ENCODE data around the gene PDGFRB. TPM values are rescaled to one million over a fixed set of nuclear protein-coding genes. Genes with fewer than 3 reads are reported as not detected.
A peak's percentile ranks its signal among the peaks of the same experiment; 100 is the strongest.

PDGFRB gene
- total RNA-seq, 3 donors from 2014 or later: 53.7 to 243 (median 146) TPM

DNA sequence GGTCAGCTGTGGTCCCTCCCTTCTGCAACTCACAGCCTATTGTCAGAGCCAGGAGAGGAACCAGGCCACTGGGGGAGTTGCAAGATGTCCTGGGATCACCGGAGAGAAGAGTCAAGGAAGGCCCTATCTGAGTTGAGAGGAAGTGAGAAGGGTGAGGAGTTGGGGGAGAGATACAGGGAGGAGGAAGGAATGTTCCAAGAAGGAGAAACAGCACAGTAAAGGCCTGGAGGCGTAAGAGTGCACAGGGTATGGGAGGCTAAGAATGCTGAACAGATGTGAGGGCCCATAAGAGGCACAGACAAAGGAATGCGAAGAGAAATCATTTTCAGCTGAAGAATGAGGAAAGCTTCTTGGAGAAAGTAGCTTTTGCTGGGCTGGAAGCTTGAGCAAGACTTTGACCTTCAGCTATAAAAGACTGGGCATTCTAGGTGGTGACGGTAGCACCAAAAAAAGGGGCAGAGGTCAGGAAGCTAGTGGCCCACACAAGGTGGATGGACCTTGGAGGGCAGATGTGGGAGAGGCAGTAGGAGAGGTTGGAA lies 47.7 kb downstream of the PDGFRB start:
- Histone ChIP-seq H3K27me3 (no peaks in the 10 kb centered on the region), H3K9me3 (no peaks in the 10 kb centered on the region), H3K27ac (peak overlapping the region; percentile 16 to 41), H3K4me3 (no peak overlapping the region), H3K4me1 (peaks cover 0 to 3% of the 10 kb centered on the region in 2 donors), H3K36me3 (no peaks in the 10 kb centered on the region)
- TF ChIP-seq, protein P1, sequence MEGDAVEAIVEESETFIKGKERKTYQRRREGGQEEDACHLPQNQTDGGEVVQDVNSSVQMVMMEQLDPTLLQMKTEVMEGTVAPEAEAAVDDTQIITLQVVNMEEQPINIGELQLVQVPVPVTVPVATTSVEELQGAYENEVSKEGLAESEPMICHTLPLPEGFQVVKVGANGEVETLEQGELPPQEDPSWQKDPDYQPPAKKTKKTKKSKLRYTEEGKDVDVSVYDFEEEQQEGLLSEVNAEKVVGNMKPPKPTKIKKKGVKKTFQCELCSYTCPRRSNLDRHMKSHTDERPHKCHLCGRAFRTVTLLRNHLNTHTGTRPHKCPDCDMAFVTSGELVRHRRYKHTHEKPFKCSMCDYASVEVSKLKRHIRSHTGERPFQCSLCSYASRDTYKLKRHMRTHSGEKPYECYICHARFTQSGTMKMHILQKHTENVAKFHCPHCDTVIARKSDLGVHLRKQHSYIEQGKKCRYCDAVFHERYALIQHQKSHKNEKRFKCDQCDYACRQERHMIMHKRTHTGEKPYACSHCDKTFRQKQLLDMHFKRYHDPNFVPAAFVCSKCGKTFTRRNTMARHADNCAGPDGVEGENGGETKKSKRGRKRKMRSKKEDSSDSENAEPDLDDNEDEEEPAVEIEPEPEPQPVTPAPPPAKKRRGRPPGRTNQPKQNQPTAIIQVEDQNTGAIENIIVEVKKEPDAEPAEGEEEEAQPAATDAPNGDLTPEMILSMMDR (IDR thresholded peaks at IDR 0.05): no peak
- TF ChIP-seq POLR2A (IDR thresholded peaks at IDR 0.05) (no peak), POLR2AphosphoS5 (IDR thresholded peaks at IDR 0.05) (no peak)
- DNase-seq (ENCODE audit: low spot score in 2 of 2): peak in 1 of 2 donors; percentile 16
- intact Hi-C loops (cut with DNase I; ENCODE audit: low total_unique reads): no loop called here

DNA sequence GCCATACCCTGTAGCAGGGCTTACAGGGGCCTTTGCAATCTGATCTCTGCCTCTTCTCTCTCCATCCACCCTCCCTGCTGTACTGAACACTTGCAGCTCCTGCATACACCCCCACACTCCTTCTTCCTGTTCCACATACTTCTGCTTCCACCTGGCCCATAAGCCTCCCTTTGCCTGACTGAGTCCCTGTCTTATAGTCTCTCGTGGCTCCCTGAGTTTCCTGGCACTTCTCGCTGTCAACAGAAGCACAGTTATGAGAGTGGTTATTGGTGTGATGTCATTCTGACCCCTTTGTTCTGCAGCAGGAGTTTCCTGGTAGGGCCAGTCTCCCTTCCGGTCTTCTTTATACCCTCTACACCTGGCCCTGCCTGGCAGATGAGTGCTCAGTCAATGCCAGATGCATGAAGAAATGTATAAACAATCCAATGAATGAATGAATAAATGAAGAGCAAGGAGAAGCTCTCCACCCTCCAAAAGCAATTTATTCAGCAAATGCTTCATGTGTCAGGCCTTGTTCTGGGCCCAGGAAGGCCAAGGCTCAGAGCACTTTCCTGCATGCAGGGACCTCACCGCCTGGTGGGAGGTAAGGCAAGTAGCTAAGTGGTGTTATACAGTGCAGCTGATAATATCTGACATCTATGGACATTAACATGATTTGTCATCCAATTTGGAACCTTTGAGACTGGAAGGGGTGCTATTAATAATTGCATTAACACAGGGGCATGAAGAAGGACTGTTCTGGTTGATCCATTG lies 48.8 kb downstream of the PDGFRB start:
- no peak for DNase-seq (ENCODE audit: low spot score in 2 of 2)
- intact Hi-C loops (cut with DNase I; ENCODE audit: low total_unique reads): no loop called here
- TF ChIP-seq POLR2AphosphoS5 (IDR thresholded peaks at IDR 0.05) (no peak), POLR2A (IDR thresholded peaks at IDR 0.05) (no peak)
- TF ChIP-seq, protein P1 (IDR thresholded peaks at IDR 0.05): no peak

DNA sequence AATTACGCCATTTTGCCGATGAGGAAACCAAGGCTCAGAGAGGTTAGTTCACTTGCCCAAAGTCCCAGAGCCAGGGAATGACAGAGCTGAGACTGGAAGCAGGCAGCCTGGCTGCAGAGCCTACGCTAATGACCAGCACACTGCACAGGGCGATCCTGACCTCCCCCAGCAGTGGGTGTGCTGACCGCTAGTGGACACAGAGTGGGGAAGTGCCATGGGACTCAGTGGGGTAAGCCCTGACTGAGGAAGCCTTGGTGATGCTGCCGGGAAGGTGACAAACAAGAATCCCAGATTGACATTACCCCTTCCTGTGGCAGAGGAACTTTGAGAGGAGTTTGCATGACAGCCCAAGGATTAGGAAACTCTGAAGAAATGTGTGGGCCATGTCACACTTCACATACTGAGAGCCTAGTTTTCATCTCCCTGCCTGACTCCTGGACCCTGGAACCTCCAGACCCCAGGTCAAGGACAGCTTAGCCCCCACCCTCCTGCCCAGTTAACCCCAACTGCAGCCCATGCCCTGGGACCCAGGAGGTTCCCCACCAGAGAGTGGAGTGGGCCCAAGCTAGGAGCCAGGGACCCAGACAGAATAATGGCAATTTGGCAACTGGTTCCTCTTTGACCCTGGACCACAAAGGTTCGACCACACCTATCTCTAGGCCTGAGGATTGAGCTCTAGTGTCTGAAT lies 49.6 kb downstream of the PDGFRB start:
- DNase-seq (ENCODE audit: low spot score in 2 of 2): no peak
- peak overlapping the region in 1 of 2 donors; percentile 52 for H3K27ac ChIP-seq
- no peaks in the 10 kb centered on the region for H3K27me3 ChIP-seq
- H3K4me1 ChIP-seq: no peaks in the 10 kb centered on the region
- H3K9me3 ChIP-seq: no peaks in the 10 kb centered on the region
- H3K36me3 ChIP-seq: no peaks in the 10 kb centered on the region
- TF ChIP-seq POLR2A (IDR thresholded peaks at IDR 0.05) (no peak), POLR2AphosphoS5 (IDR thresholded peaks at IDR 0.05) (no peak)
- TF ChIP-seq, protein P1 (IDR thresholded peaks at IDR 0.05): no peak
- H3K4me3 ChIP-seq: no peak overlapping the region
- intact Hi-C loops (cut with DNase I; ENCODE audit: low total_unique reads): no loop called here

More for the DNA sequence above, 48.8 kb downstream of the PDGFRB start:
- no peaks in the 10 kb centered on the region for H3K9me3 ChIP-seq
- H3K27me3 ChIP-seq: no peaks in the 10 kb centered on the region
- no peaks in the 10 kb centered on the region for H3K36me3 ChIP-seq
- H3K4me3 ChIP-seq: no peak overlapping the region
- H3K4me1 ChIP-seq: no peaks in the 10 kb centered on the region
- H3K27ac ChIP-seq: peak overlapping the region; percentile 41 to 52

DNA sequence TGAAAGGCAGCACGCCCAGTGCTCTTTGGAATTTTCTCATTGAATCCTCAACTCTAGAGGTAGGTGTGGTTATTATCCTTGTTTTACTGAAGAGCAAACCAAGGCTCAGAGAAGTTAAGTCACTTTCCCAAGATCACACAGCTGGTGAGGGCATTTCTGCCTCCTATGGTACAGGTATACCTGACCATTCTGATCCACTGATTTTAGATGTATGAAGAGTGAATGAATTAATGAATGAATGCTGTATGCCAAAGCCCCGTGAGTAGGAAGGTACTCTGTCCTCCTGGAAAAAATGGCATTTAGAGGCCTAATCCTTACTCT lies 51.1 kb downstream of the PDGFRB start:
- no peaks in the 10 kb centered on the region for H3K36me3 ChIP-seq
- no peak overlapping the region for H3K27ac ChIP-seq
- intact Hi-C loops (cut with DNase I; ENCODE audit: low total_unique reads): loop anchor here (5.0 kb wide), 1 partner anchor 937 kb away; no protein-coding TSS in a partner anchor
- no peak for DNase-seq (ENCODE audit: low spot score in 2 of 2)
- no peaks in the 10 kb centered on the region for H3K27me3 ChIP-seq
- no peak overlapping the region for H3K4me3 ChIP-seq
- no peaks in the 10 kb centered on the region for H3K4me1 ChIP-seq
- H3K9me3 ChIP-seq: no peaks in the 10 kb centered on the region
- no peak for TF ChIP-seq POLR2A (IDR thresholded peaks at IDR 0.05)

DNA sequence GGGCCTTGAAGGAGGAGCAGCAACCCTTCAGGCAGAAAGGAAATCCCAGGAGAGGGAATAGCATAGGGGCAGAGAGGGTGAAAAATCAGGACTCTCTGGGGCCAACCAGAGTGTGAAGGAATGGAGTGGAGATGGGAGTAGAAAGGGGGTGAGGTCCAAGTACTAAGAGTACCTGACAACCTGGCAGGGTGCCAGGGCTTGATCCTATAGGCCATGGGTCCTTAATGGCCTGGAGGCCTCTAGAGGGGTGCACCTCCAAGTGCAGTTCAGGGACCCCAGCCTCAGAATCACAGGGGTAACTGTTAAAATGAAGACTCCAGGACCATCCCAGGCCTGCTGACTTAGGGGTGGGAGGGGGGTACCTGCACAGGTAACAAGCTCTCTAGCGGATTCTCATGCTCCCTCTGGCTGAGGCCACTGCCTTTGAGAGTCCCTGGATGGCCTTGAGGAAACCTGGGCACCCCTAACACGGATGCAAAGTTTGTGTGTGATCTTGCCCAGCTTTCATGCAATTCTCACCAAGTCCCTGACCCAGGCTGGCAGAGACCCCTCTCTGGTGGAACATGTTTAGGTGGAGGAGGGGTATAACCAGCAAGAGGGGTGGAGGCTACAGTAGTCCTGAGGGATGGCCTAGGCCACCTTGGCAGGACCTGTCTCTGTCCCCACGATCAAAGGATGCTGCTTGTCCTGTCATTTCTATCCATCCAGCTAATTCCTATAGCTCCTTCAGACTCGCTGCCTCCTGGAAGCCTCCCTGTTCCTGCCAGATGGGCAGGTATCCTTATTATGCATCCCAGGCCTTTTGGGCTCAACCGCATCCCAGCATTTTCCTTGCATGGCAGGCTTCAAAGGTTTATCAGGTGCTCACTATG lies 51.7 kb downstream of the PDGFRB start:
- TF ChIP-seq, protein P1 (IDR thresholded peaks at IDR 0.05): no peak
- TF ChIP-seq POLR2AphosphoS5 (IDR thresholded peaks at IDR 0.05) (no peak), POLR2A (IDR thresholded peaks at IDR 0.05) (no peak)

More for the DNA sequence above, 51.7 kb downstream of the PDGFRB start:
- no peak for DNase-seq (ENCODE audit: low spot score in 2 of 2)
- Histone ChIP-seq H3K9me3 (no peaks in the 10 kb centered on the region), H3K4me3 (no peak overlapping the region), H3K27ac (no peak overlapping the region), H3K27me3 (no peaks in the 10 kb centered on the region), H3K36me3 (no peaks in the 10 kb centered on the region), H3K4me1 (no peaks in the 10 kb centered on the region)
- intact Hi-C loops (cut with DNase I; ENCODE audit: low total_unique reads): loop anchor here (5.0 kb wide), 1 partner anchor 937 kb away; no protein-coding TSS in a partner anchor

All from breast epithelium (tissue), 4 donors.